B cell (primary cell): ENCODE measurements around the gene VPS33A.

Experiments
- EZH2 ChIP-seq: IDR thresholded peaks from 2 replicates; pipeline ENCODE4 v1.6.1; 2012; ENCODE audit warnings: borderline replicate concordance, low read depth, mild to moderate bottlenecking, moderate library complexity, low read length; ENCODE audit not compliant: insufficient read depth, poor library complexity, severe bottlenecking
- TF ChIP-seq, protein P1 (sequence below): fragments of 200-600 bp; IDR thresholded peaks from one replicate; pipeline ENCODE4 v1.8.0; 2022; ENCODE audit warnings: antibody characterized with exemption, mild to moderate bottlenecking

GRCh38 chr12:122230798-122231197 lies 35.5 kb downstream of the VPS33A start:
- TF ChIP-seq, protein P1, sequence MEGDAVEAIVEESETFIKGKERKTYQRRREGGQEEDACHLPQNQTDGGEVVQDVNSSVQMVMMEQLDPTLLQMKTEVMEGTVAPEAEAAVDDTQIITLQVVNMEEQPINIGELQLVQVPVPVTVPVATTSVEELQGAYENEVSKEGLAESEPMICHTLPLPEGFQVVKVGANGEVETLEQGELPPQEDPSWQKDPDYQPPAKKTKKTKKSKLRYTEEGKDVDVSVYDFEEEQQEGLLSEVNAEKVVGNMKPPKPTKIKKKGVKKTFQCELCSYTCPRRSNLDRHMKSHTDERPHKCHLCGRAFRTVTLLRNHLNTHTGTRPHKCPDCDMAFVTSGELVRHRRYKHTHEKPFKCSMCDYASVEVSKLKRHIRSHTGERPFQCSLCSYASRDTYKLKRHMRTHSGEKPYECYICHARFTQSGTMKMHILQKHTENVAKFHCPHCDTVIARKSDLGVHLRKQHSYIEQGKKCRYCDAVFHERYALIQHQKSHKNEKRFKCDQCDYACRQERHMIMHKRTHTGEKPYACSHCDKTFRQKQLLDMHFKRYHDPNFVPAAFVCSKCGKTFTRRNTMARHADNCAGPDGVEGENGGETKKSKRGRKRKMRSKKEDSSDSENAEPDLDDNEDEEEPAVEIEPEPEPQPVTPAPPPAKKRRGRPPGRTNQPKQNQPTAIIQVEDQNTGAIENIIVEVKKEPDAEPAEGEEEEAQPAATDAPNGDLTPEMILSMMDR, result no peak
- no peak for TF ChIP-seq EZH2
